ENCODE measurements around the gene SPRR2E. TPM values are rescaled to one million over a fixed set of nuclear protein-coding genes. Genes with fewer than 3 reads are reported as not detected.

SPRR2E gene
- total and polyA plus RNA-seq, 12 donors: 0.22 TPM; not detected in 11

Other genes starting within 250 kb of the SPRR2E start
- gene LCE7A, start 234.5 kb downstream of the SPRR2E start, total RNA-seq: not detected
- gene LCE7A, start 234.5 kb downstream of the SPRR2E start, polyA plus RNA-seq: not detected
- not detected for gene SMCP, start 216.2 kb downstream of the SPRR2E start, total RNA-seq
- not detected for gene SMCP, start 216.2 kb downstream of the SPRR2E start, polyA plus RNA-seq
- not detected for gene IVL, start 186.0 kb downstream of the SPRR2E start, total RNA-seq
- gene IVL, start 186.0 kb downstream of the SPRR2E start, polyA plus RNA-seq: under 1 TPM in 1 of 2 donors, not detected in 1; 0.06 TPM
- not detected for gene SPRR5, start 147.3 kb downstream of the SPRR2E start, total RNA-seq
- gene SPRR5, start 147.3 kb downstream of the SPRR2E start, polyA plus RNA-seq: not detected
- gene SPRR4, start 123.9 kb downstream of the SPRR2E start, total RNA-seq: not detected
- not detected for gene SPRR4, start 123.9 kb downstream of the SPRR2E start, polyA plus RNA-seq
- not detected for gene SPRR1A, start 110.4 kb downstream of the SPRR2E start, total RNA-seq
- not detected for gene SPRR1A, start 110.4 kb downstream of the SPRR2E start, polyA plus RNA-seq
- gene SPRR3, start 92.8 kb downstream of the SPRR2E start, total RNA-seq: not detected
- gene SPRR3, start 92.8 kb downstream of the SPRR2E start, polyA plus RNA-seq: 1 to 10 TPM in 1 of 2 donors, not detected in 1; 2.6 TPM
- gene SPRR1B, start 63.3 kb downstream of the SPRR2E start, total RNA-seq: not detected
- gene SPRR1B, start 63.3 kb downstream of the SPRR2E start, polyA plus RNA-seq: under 1 TPM in 1 of 2 donors, not detected in 1; 0.30 TPM
- gene SPRR2D, start 53.4 kb downstream of the SPRR2E start, total RNA-seq: not detected
- gene SPRR2D, start 53.4 kb downstream of the SPRR2E start, polyA plus RNA-seq: under 1 TPM in 1 of 2 donors, not detected in 1; 0.14 TPM
- not detected for gene SPRR2A, start 37.0 kb downstream of the SPRR2E start, total RNA-seq
- under 1 TPM in 1 of 2 donors, not detected in 1; 0.35 TPM for gene SPRR2A, start 37.0 kb downstream of the SPRR2E start, polyA plus RNA-seq
- gene SPRR2B, start 22.9 kb downstream of the SPRR2E start, total RNA-seq: not detected
- not detected for gene SPRR2B, start 22.9 kb downstream of the SPRR2E start, polyA plus RNA-seq
- gene SPRR2F, start 19.0 kb upstream of the SPRR2E start, total RNA-seq: not detected
- not detected for gene SPRR2F, start 19.0 kb upstream of the SPRR2E start, polyA plus RNA-seq
- not detected for gene SPRR2G, start 56.4 kb upstream of the SPRR2E start, total RNA-seq
- not detected for gene SPRR2G, start 56.4 kb upstream of the SPRR2E start, polyA plus RNA-seq
- gene LELP1, start 108.9 kb upstream of the SPRR2E start, total RNA-seq: not detected
- not detected for gene LELP1, start 108.9 kb upstream of the SPRR2E start, polyA plus RNA-seq
- gene PRR9, start 123.1 kb upstream of the SPRR2E start, total RNA-seq: not detected
- gene PRR9, start 123.1 kb upstream of the SPRR2E start, polyA plus RNA-seq: not detected
- gene LORICRIN, start 165.2 kb upstream of the SPRR2E start, total RNA-seq: not detected
- not detected for gene LORICRIN, start 165.2 kb upstream of the SPRR2E start, polyA plus RNA-seq
- gene PGLYRP3, start 218.4 kb upstream of the SPRR2E start, total RNA-seq: not detected
- gene PGLYRP3, start 218.4 kb upstream of the SPRR2E start, polyA plus RNA-seq: not detected

All from heart right ventricle (tissue), 12 donors.